HG02678 (cell line): Measurements from ENCODE around the gene DIP2B.

Experiments
- ATAC-seq: cut with Tn5 transposase; IDR thresholded peaks from one replicate; pipeline ENCODE4 v1.9.1; 2021; ENCODE audit warnings: mild to moderate bottlenecking, moderate library complexity; ENCODE audit not compliant: unreplicated experiment

Gene DIP2B

DNA sequence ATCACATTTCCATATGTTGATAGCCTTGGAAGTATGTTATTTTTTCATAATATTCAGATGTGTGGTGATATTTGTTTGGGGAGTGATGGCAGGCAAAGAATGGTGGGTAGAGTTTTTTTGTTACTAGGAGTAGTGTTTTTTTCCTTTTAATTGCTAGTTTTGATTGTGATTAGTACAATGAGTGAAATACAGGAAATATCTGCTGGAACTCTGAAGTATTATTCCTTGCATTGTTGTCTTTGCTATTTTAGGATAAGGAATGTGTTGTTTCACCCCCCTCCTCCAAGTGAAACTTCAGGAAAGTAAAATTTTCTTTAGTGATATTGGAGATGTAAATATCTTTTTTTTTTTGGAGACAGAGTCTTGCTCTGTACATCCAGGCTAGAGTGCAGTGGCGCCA lies 105.4 kb downstream of the DIP2B start:
- ATAC-seq, result no peak

GRCh38 chr12:50611021-50611744 lies 106.4 kb downstream of the DIP2B start:
- no peak for ATAC-seq

- no peak for ATAC-seq
These were observed 108.1 kb downstream of the DIP2B start for GRCh38 chr12:50612882-50613281.

- ATAC-seq, result no peak
These were observed 108.7 kb downstream of the DIP2B start for GRCh38 chr12:50613463-50613862.

DNA sequence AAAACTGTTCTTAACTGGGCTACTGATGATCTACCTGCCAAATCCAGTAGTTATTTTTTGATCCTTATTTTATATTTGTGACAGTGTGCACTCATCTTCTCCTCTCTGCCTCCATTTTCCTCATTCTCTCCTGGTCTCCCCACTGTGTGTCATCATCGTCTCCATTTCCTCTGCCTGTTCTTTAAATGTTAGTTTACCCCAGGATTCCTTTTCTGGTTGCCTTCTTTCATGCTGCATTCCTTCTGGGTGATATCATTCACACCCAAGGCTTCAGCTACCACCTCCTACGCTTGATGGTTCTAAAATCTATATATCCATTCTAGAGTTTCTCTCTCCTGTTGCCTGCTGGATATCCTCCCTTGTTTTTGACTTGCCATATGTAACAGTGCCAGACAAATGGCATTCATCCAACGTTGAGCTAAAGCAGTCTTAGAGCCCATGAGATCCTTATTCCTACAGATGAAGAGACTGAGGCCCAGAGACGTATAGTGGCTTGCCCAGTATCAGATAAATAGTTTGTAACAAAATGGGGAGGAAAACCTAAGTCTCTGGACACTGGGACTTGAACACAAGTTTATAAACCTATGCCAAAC lies 109.5 kb downstream of the DIP2B start:
- ATAC-seq, result no peak

DNA sequence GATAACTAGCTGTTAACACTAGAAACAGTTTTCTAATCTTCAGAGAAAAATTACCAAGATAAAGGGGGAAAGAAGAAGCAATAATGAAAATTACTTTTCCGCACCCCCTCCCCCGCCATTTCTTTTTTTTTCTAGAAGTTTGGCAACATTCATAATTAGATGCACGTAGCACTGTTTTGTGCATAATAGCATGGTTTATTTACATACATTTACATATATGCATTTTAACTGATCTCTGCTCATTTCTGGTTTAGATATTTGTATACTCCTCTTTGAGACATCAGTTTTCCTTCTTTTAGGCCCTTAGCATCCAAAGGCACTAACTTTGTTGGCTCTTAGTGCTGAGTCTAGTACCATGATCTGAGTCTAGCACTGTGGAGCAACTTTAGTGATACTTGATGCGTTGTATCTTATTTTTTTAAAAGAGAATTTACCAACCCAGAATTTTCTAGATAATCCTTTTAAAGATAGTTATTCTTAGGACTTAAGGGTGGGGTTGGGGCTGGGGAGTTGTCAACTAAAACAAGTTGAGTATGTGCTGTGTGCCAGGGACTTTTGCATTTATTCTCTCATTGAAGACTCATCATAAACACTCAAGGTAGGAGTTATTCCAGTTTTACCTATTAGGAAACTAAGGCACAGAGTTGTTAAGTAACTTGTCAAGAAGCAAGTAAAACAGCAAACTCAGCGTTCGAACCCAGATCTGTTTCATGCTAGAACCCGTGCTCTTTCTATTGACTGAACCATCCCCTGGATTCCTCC lies 110.5 kb downstream of the DIP2B start:
- ATAC-seq, result no peak

GRCh38 chr12:50615907-50616296 lies 111.1 kb downstream of the DIP2B start:
- no peak for ATAC-seq

GRCh38 chr12:50617657-50618056 lies 112.9 kb downstream of the DIP2B start:
- no peak for ATAC-seq

GRCh38 chr12:50618864-50619609 lies 114.3 kb downstream of the DIP2B start:
- ATAC-seq, result no peak

DNA sequence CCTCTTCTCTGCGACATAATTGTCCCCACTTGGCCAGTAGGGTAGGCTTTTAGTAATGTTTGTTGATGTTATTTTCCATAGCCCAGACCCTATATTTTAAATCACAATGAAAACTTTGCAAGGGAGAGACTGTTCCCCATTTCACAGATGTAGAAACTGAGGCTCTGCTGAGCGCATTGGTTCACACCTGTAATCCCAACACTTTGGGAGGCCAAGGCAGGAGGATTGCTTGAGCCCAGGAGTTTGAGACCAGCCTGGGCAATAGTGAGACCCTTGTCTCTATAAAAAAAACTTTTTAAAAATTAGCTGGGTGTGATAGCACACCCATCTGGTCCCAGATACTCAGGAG lies 114.8 kb downstream of the DIP2B start:
- no peak for ATAC-seq

- no peak for ATAC-seq
These were observed 115.6 kb downstream of the DIP2B start for GRCh38 chr12:50620109-50620977.

DNA sequence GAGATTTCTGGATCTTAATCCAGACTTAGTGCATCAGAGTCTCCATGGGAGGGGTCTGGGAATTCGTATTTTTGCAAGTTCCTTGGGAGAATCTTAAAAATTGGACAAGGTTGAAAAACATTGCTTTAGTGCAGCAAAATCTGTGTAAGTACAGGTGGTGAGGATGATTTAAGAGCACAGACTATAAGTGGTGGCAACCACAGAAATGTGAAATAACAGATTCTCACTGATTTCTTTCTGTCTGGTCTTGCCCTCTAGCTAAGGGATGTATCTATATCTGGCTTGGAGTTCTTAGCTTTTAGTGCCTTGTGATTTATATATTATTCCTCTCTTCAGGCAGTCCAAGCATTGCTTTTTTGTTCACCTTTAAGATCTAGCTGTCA lies 116.2 kb downstream of the DIP2B start:
- ATAC-seq, result no peak

DNA sequence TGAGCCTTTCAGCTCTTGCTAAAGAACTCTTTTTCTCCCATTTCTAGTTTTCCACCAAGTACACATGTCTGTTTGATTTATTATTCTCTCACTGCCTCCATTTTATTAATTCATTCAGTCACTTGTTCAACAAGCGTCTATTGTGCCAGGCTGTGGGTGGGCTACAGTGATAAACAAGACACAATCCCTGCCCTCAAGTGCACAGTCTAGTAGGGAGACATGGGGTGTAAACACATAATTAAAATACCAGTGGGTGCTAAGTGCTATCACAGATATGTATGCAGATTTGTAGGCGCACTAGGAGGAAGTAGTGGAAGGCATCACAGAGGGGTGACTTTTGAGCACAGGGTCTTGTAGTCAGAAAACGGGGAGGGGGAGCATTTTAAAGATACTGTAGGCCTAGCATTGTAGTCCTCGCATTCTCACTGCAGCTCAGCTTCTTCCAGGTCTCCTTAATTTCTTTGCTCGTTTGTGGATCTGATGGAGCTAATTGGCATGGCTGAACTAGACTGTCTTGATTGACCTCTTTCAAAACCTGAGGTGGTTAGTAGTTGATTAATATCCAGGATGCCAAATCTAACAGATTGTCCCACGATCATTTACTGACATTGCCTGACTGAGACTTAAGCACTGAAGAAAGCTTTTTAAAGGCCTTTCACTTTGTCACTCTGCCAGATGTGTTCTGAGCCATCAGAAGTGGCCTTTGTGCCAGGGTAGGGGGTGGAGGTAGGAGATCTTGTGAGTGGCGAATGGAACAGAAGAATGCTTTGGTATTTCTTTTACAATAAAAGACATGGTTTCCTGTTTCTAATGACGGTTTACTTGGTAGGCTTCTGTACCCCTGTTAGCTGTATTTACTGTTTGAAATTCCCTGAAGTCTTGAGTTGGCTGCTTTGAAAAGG lies 116.9 kb downstream of the DIP2B start:
- ATAC-seq, result no peak

DNA sequence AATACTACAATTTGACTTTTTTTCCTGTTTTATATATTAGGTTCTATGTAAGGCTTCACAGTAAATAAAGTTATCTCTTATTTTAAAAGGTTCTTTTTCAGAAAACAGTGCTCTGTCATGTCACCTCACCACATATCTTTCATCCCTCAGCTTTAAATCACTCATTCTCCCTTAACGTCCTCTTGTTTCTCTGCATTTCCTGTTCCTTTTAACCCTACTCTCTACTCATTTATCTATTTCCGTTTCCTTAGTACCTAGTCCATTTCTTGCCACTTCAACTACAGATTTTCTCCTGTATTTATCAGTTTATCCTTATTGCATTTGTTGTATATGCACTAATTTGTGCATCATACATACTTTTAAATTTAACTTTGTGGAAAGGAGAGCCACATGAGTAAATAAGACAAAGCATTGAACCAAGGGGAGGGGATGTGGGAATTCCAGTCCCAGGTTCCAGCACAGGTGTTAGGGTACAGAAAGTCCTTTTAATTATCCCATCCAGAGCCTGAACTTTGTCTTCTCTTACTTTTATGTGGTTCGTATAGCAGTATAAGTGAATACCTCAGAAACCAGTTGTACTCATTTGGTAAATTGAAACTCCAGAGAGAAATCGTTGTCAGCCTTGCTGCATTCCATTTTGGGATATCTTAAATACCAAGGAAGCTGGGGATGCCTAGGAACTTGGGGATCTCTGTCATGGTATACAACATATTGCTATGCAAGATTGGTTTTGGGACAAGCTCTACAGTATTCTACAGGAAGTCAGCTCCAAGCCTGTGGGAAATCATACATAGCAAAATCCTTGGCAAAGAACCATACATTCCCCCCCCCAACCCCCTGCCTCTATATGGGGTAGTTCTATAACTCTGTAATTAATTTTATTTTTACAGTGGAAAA lies 120.5 kb downstream of the DIP2B start:
- no peak for ATAC-seq

- no peak for ATAC-seq
These were observed 121.2 kb downstream of the DIP2B start for GRCh38 chr12:50626026-50626425.

- ATAC-seq, result no peak
These were observed 122.7 kb downstream of the DIP2B start for GRCh38 chr12:50627491-50627890.

DNA sequence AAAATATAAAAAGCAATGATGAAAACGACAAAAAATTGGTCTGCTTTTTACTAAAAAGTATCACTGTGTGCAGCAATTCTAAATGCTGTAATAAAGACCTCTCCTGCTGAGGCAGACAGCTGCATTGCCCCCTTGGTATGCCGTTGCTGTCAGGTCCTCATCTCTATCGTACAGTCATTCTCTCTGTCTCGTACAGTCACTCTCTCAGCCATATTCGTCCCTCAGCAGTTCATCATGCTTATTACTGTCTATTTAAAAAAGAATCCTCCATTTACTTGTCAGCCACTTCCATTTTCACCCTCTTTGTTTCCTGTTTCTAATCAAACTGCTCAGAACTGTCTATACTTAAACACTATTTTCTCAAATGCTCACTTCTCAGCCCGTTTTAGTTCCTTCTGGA lies 123.6 kb downstream of the DIP2B start:
- ATAC-seq, result no peak

DNA sequence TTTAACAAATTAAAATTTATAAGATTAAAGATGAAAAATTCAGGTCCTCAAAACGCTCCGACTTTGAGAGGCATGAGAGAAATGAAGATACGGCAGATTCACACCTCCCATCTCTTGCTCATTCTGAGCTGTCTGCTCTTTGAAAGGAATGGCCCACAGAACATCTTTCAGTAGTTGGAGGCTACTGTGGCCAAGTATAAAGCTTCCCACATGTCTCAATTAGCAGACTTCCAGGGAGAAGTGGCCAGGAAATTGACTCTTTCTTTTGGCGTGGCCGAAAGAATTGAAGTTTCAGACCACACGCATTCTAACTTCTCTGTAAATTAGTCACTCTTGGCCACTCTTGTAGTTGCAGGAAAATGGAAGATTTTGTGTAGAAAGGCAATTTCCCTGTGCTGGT lies 129.2 kb downstream of the DIP2B start:
- no peak for ATAC-seq

DNA sequence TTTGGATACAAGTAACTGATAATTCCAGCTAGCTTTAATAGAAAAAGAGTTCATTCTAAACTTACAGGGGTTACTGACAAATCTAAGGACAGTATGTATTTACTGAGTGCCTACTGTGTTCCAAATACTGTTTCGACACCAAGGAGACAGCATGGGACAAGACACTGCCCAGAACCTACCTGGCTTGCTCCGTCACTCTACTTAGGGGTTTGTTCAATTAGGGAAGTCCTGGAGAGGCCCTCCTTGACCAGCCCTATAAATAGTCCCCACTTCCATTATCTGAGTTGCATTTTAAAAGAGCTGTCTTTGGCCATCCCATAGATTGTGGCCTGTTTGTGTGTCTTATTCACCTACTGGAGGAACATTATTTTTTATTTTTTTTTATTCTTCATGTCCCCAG lies 129.6 kb downstream of the DIP2B start:
- no peak for ATAC-seq
